ENCODE results near the gene CCDC110.

CCDC110 gene

DNA sequence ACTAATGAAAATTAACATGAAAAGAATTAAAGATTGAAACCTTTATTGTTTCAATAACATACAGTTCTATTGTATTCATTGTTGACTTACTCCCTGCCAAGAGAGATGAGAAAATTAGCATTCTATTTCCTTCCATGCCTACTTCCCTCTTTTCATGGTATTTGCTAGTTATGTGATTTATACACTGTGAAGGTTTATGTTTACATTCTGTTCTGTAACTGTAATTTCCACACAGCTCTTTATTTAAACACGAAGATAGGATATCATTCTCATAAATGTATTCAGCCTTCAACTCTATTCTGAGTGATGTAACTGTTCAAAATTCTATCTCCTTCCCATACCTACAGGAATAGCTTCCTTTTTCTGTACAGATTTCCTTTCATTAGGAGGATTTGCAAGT lies 6.6 kb downstream of the CCDC110 start:
- no peaks in the 10 kb centered on the region for H3K36me3 ChIP-seq (ENCODE audit: control insufficient read depth, low read length)
- no peaks in the 10 kb centered on the region for H3K9me2 ChIP-seq (replicated peaks; ENCODE audit: control insufficient read depth, low read length)
- no peaks in the 10 kb centered on the region for H3K79me2 ChIP-seq (ENCODE audit: control insufficient read depth, low read length)
- no peak overlapping the region for H3K27ac ChIP-seq (ENCODE audit: low read depth, low read length)
- no peak for TF ChIP-seq EZH2phosphoT487 (IDR thresholded peaks at IDR 0.05; ENCODE audit: borderline replicate concordance, low read length)
- TF ChIP-seq, protein P1, sequence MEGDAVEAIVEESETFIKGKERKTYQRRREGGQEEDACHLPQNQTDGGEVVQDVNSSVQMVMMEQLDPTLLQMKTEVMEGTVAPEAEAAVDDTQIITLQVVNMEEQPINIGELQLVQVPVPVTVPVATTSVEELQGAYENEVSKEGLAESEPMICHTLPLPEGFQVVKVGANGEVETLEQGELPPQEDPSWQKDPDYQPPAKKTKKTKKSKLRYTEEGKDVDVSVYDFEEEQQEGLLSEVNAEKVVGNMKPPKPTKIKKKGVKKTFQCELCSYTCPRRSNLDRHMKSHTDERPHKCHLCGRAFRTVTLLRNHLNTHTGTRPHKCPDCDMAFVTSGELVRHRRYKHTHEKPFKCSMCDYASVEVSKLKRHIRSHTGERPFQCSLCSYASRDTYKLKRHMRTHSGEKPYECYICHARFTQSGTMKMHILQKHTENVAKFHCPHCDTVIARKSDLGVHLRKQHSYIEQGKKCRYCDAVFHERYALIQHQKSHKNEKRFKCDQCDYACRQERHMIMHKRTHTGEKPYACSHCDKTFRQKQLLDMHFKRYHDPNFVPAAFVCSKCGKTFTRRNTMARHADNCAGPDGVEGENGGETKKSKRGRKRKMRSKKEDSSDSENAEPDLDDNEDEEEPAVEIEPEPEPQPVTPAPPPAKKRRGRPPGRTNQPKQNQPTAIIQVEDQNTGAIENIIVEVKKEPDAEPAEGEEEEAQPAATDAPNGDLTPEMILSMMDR (IDR thresholded peaks at IDR 0.05; ENCODE audit: low read depth, low read length, poor library complexity, severe bottlenecking) = no peak
- peaks cover 33% of the 10 kb centered on the region for H3K27me3 ChIP-seq (ENCODE audit: control insufficient read depth, low read length)
- no peaks in the 10 kb centered on the region for H3K4me1 ChIP-seq (ENCODE audit: control insufficient read depth, low read length)
- H3K9me3 ChIP-seq (ENCODE audit: control insufficient read depth, insufficient read depth, low read length) = no peaks in the 10 kb centered on the region
- no peak overlapping the region for H3K4me2 ChIP-seq (ENCODE audit: low read length)
- H4K20me1 ChIP-seq (ENCODE audit: control insufficient read depth, insufficient read depth, low read depth, low read length) = no peaks in the 10 kb centered on the region
- no peak overlapping the region for H3K4me3 ChIP-seq (ENCODE audit: low read length)
- H3F3A ChIP-seq (ENCODE audit: control insufficient read depth, insufficient read depth) = no peaks in the 10 kb centered on the region

DNA sequence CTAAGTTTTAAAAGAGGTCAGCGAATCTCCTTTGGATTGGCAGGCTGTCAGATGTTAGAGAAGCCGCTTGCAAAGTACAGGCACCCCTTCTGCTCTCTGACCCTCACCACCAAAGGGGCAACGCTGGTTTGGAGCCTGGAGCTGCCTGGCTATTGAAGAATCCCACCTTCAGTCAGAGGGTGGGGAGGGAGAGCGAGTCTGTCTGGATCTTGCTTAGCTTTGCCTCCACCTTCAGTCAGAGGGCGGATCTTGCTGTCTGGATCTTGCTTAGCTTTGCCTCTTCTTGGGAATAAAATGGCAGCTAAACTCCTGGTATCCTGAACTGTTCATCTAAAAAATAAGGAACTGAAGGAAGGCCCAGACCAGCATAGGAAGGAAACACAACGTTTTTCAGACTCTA lies 7.3 kb downstream of the CCDC110 start:
- H4K20me1 ChIP-seq (ENCODE audit: control insufficient read depth, insufficient read depth, low read depth, low read length) = no peaks in the 10 kb centered on the region
- H3F3A ChIP-seq (ENCODE audit: control insufficient read depth, insufficient read depth) = no peaks in the 10 kb centered on the region
- no peaks in the 10 kb centered on the region for H3K4me1 ChIP-seq (ENCODE audit: control insufficient read depth, low read length)
- H3K4me2 ChIP-seq (ENCODE audit: low read length) = no peak overlapping the region
- H3K27me3 ChIP-seq (ENCODE audit: control insufficient read depth, low read length) = peaks cover 33% of the 10 kb centered on the region
- H3K27ac ChIP-seq (ENCODE audit: low read depth, low read length) = no peak overlapping the region
- no peaks in the 10 kb centered on the region for H3K9me3 ChIP-seq (ENCODE audit: control insufficient read depth, insufficient read depth, low read length)
- H3K9me2 ChIP-seq (replicated peaks; ENCODE audit: control insufficient read depth, low read length) = no peaks in the 10 kb centered on the region
- TF ChIP-seq EZH2phosphoT487 (IDR thresholded peaks at IDR 0.05; ENCODE audit: borderline replicate concordance, low read length) = no peak
- TF ChIP-seq, protein P1 (IDR thresholded peaks at IDR 0.05; ENCODE audit: low read depth, low read length, poor library complexity, severe bottlenecking) = no peak
- H3K4me3 ChIP-seq (ENCODE audit: low read length) = no peak overlapping the region
- no peaks in the 10 kb centered on the region for H3K79me2 ChIP-seq (ENCODE audit: control insufficient read depth, low read length)
- H3K36me3 ChIP-seq (ENCODE audit: control insufficient read depth, low read length) = no peaks in the 10 kb centered on the region

DNA sequence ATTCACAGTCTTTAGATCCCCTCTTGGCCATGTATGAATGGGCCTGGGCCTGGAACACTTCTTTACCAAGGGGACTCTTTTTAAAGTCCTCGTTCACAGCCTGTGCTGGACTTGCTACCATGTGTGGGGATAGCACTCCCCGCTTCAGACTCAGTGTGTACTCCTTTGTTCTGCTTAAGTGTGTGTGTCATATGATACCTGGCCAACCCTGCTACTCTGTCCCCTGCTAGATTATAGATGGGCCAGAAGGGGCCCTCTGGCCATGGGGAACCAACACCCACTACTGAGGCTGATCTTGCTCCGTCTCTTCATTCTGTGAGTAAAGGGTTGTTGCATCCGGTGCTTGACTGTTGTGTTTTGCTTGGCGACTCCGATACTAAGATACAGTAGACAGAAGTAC lies 8.0 kb downstream of the CCDC110 start:
- H3F3A ChIP-seq (ENCODE audit: control insufficient read depth, insufficient read depth) = no peaks in the 10 kb centered on the region
- no peak overlapping the region for H3K4me2 ChIP-seq (ENCODE audit: low read length)
- no peaks in the 10 kb centered on the region for H3K9me2 ChIP-seq (replicated peaks; ENCODE audit: control insufficient read depth, low read length)
- H3K27ac ChIP-seq (ENCODE audit: low read depth, low read length) = no peak overlapping the region
- peaks cover 31% of the 10 kb centered on the region for H3K27me3 ChIP-seq (ENCODE audit: control insufficient read depth, low read length)
- no peaks in the 10 kb centered on the region for H4K20me1 ChIP-seq (ENCODE audit: control insufficient read depth, insufficient read depth, low read depth, low read length)
- H3K9me3 ChIP-seq (ENCODE audit: control insufficient read depth, insufficient read depth, low read length) = no peaks in the 10 kb centered on the region
- no peaks in the 10 kb centered on the region for H3K79me2 ChIP-seq (ENCODE audit: control insufficient read depth, low read length)
- no peaks in the 10 kb centered on the region for H3K4me1 ChIP-seq (ENCODE audit: control insufficient read depth, low read length)
- no peak overlapping the region for H3K4me3 ChIP-seq (ENCODE audit: low read length)
- H3K36me3 ChIP-seq (ENCODE audit: control insufficient read depth, low read length) = no peaks in the 10 kb centered on the region
- TF ChIP-seq, protein P1 (IDR thresholded peaks at IDR 0.05; ENCODE audit: low read depth, low read length, poor library complexity, severe bottlenecking) = no peak
- TF ChIP-seq EZH2phosphoT487 (IDR thresholded peaks at IDR 0.05; ENCODE audit: borderline replicate concordance, low read length) = no peak

DNA sequence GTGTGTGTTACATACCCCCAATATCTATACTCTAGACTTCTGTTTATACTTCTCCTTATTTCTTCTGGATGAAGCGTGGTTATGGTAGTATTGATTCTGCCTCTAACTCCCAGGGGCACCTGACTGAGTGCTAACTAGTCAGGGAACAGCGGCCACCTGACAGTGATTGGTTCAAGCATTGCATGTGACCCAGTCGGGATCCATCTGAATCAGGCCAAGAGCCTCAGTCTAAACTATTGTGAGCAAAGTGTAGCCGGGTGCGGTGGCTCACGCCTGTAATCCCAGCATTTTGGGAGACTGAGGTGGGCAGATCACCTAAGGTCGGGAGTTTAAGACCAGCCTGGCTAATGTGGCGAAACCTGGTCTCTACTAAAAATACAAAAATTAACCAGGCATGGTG lies 10.0 kb downstream of the CCDC110 start:
- no peak for TF ChIP-seq EZH2phosphoT487 (IDR thresholded peaks at IDR 0.05; ENCODE audit: borderline replicate concordance, low read length)
- TF ChIP-seq, protein P1 (IDR thresholded peaks at IDR 0.05; ENCODE audit: low read depth, low read length, poor library complexity, severe bottlenecking) = no peak
- Histone ChIP-seq H3K4me2 (ENCODE audit: low read length) (no peak overlapping the region), H3K9me2 (replicated peaks; ENCODE audit: control insufficient read depth, low read length) (no peaks in the 10 kb centered on the region), H3K4me3 (ENCODE audit: low read length) (no peak overlapping the region), H3K36me3 (ENCODE audit: control insufficient read depth, low read length) (no peaks in the 10 kb centered on the region), H3K9me3 (ENCODE audit: control insufficient read depth, insufficient read depth, low read length) (no peaks in the 10 kb centered on the region), H3K4me1 (ENCODE audit: control insufficient read depth, low read length) (no peaks in the 10 kb centered on the region), H3K27me3 (ENCODE audit: control insufficient read depth, low read length) (peaks cover 25% of the 10 kb centered on the region), H4K20me1 (ENCODE audit: control insufficient read depth, insufficient read depth, low read depth, low read length) (no peaks in the 10 kb centered on the region), H3K27ac (ENCODE audit: low read depth, low read length) (no peak overlapping the region), H3F3A (ENCODE audit: control insufficient read depth, insufficient read depth) (no peaks in the 10 kb centered on the region), H3K79me2 (ENCODE audit: control insufficient read depth, low read length) (no peaks in the 10 kb centered on the region)

Data from DOHH2 (cell line).